Right renal cortex interstitium (tissue), 3 donors: ENCODE measurements around the gene BMP7. TPM values are rescaled to one million over a fixed set of nuclear protein-coding genes. Genes with fewer than 3 reads are reported as not detected.
A peak's percentile ranks its signal among the peaks of the same experiment; 100 is the strongest.

ENCODE experiments used
- DNase-seq, 3 donors: peaks; one replicate each; pipeline ENCODE4 v3.0.0-alpha.2; 2013; ENCODE audit warnings: low read depth in 3 of 3, low spot score in 2 of 3
- polyA plus RNA-seq, 3 donors: library from polyadenylated mRNA; unstranded; fragments of 120-200 nt; gene quantifications; one replicate each; pipeline ENCODE4 v1.2.1, GENCODE V29; 2013; ENCODE audit not compliant: insufficient read length in 3 of 3

Gene BMP7
- polyA plus RNA-seq = 10 to 100 TPM; 71.8 to 84.2 (median 78.2) TPM

DNA sequence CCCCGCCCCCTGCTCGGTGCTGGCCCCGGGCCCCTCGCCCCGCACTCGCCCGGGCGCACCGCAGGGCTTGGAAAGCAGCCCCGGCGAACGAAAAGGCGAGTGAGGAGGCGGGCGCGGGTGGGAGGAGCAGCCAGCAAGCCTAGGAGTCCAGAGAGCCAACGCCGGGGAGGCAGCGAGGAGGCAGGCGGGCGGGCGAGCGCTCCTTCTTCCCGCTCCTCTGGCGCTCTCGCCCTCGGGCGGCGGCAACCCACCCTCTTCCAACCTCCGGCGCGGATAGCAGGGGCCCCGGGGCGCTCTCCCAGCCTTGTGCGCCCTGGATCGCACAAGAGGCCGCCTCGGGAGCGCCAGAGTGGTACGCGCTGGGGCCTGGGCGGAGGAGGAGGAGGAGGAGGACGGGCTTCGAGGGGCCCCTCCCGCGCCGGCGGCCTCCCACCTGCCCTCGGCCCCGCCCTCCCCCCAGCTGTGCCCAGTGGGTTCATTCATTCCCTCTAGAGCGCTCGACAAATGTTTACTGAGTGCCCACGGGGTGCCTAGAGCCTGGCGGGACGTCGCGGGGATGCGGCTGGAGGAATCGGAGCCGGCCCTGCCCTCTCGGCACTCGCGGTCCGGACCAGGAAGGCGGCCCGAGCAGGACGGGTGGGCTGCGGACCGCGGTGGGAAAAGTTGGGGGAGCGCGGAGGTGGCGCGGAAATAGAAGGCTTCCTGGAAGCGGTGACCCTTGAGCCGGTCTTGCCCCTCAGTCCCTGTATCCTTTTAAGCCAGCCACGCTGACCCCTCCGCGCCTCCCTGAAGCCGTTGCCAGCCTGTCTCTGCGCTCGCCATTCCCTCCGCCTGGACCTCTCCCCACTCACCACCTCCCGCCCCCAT is at the start of gene BMP7:
Gene BMP7 (minus strand): TSS at position 351 of the 867 bp plus-strand sequence. CDS start 519 bp downstream, outside the sequence.
- DNase-seq = no peak

GRCh38 chr20:57315976-57316480 is 49.6 kb upstream of the BMP7 start:
- DNase-seq = no peak

GRCh38 chr20:57315083-57315975 is 48.9 kb upstream of the BMP7 start:
- no peak for DNase-seq

- no peak for DNase-seq
These were observed 47.5 kb upstream of the BMP7 start for GRCh38 chr20:57313951-57314350.

- DNase-seq = no peak
These were observed 46.8 kb upstream of the BMP7 start for GRCh38 chr20:57313230-57313629.

- no peak for DNase-seq
These were observed 45.7 kb upstream of the BMP7 start for GRCh38 chr20:57312138-57312537.

- no peak for DNase-seq
These were observed 44.5 kb upstream of the BMP7 start for GRCh38 chr20:57310821-57311514.

GRCh38 chr20:57309544-57310115 is 43.2 kb upstream of the BMP7 start:
- DNase-seq = no peak

GRCh38 chr20:57308451-57309271 is 42.2 kb upstream of the BMP7 start:
- DNase-seq = no peak

GRCh38 chr20:57306747-57307146 is 40.3 kb upstream of the BMP7 start:
- DNase-seq = no peak

GRCh38 chr20:57301026-57301425 is 34.6 kb upstream of the BMP7 start:
- no peak for DNase-seq

- DNase-seq = no peak
These were observed 32.0 kb upstream of the BMP7 start for GRCh38 chr20:57298457-57298856.

- peak in 1 of 3 donors; percentile 55 for DNase-seq
These were observed 28.1 kb upstream of the BMP7 start for GRCh38 chr20:57294550-57294949.

DNA sequence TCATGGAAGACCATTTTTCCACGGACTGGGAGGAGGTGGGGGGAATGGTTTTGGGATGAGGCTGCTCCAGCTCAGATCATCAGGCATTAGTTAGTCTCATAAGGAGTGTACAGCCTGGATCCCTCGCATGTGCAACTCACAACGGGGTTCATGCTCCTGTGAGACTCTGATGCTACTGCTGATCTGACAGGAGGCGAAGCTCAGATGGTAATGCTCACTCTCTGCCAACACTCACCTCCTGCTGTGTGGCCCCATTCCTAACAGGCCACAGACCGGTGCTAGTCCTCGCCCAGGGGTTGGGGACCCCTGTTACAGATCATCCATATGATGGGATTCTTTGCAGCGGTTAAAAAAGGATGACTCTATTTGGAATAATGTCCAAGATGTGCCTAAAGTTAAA is 27.6 kb upstream of the BMP7 start:
- no peak for DNase-seq

- DNase-seq = no peak
These were observed 26.2 kb upstream of the BMP7 start for GRCh38 chr20:57292611-57293010.

- DNase-seq = no peak
These were observed 25.3 kb upstream of the BMP7 start for GRCh38 chr20:57291694-57292093.

GRCh38 chr20:57291003-57291402 is 24.6 kb upstream of the BMP7 start:
- no peak for DNase-seq

DNA sequence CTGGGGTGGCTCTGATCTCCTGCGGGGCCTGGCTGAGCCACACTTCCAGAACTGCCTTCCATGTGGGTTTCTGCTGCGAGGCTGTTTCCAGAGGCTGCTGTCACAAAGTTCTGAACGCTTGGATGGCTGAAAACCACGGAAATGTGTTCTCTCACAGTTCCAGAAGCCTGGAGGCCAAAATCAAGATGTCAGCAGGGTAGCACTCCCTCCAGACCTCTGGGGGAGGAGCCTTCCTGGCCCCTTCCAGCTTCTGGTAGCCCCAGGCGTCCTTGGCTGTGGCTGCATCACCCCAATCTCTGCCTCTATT is 23.7 kb upstream of the BMP7 start:
- no peak for DNase-seq

DNA sequence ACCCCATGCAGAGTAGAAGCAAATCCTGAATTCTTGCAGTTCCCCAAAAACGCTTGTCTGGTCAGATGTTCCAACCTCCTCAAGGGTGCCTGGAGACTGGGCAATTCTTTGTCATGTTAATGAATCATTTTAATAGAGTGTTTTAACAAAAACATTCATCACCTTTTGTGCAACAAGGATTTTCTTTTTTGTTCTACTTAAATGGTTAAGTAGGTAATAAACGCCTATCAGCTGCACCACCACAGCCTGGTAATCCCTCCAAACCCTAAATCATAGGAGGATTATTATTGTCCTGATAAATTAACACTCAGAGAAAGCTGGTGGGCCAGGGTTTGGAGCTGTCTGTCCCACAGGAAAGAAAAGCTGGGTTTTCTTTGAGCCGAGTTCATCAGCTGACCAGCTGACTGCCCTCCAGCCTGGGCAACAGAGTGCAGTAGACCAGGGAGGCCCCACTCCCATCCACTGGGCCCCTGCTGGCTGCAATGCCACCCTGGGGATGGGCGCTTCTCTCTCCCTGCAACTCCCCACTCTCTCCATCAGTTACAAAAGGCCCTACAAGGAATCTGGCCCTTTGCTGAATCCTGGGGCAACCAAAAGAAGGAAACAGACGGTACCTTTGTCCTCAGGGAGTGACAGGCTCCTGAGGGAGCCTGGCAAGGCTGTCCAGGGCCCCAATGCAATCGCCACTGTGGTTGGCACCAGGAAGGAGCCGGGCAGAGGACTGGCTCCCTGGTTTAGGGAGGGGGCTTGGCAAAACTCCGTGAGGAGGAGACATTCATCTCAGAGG is 23.1 kb upstream of the BMP7 start:
- DNase-seq = no peak
